Sigmoid colon (tissue), 7 donors: Measurements from ENCODE around the gene PELI3. TPM values are rescaled to one million over a fixed set of nuclear protein-coding genes. Genes with fewer than 3 reads are reported as not detected.

Experiments
- DNase-seq: peaks from one replicate; pipeline ENCODE4 v3.0.0-alpha.2; 2019
- H3K27ac ChIP-seq, 4 donors: fragments of 200-600 bp; sonication (generic); one replicate each; pipeline ENCODE4 v1.5.1; 2016 to 2019; ENCODE audit warnings: mild to moderate bottlenecking in 1 of 4
- H3K27me3 ChIP-seq, 3 donors: fragments of 200-600 bp; sonication (generic); one replicate each; pipeline ENCODE4 v1.5.1; 2019; ENCODE audit warnings: mild to moderate bottlenecking in 1 of 3
- H3K36me3 ChIP-seq, 4 donors: fragments of 200-600 bp; sonication (generic); one replicate each; pipeline ENCODE4 v1.5.1; 2016 to 2019
- H3K4me1 ChIP-seq, 4 donors: fragments of 200-600 bp; sonication (generic); one replicate each; pipeline ENCODE4 v1.5.1; 2017 to 2019
- H3K4me3 ChIP-seq, 4 donors: fragments of 200-600 bp; sonication (generic); one replicate each; pipeline ENCODE4 v1.5.1; 2017 to 2019; ENCODE audit warnings: mild to moderate bottlenecking in 2 of 4, moderate library complexity in 1 of 4
- H3K9me3 ChIP-seq, 4 donors: fragments of 200-600 bp in 3 of 4; sonication (generic) in 3 of 4; one replicate each; pipeline versions ENCODE4 v1.5.1 to v1.6.1; 2013 to 2019
- CTCF ChIP-seq, 4 experiments: fragments of 450-650 bp in 3 of 4; fragments of 200-600 bp in 1 of 4; IDR thresholded peaks; one replicate each; pipeline ENCODE4 v1.5.1; 2016 to 2019; ENCODE audit warnings: antibody characterized with exemption in 4 of 4, mild to moderate bottlenecking in 3 of 4, moderate library complexity in 2 of 4
- EP300 ChIP-seq, 4 donors: sonication (generic); formaldehyde crosslinking; IDR thresholded peaks; one replicate each; pipeline ENCODE4 v1.6.1; 2017; ENCODE audit warnings: antibody characterized with exemption in 4 of 4
- POLR2A ChIP-seq, 2 donors: fragments of 450-650 bp; IDR thresholded peaks; one replicate each; pipeline ENCODE4 v1.6.1; 2016; ENCODE audit warnings: antibody characterized with exemption in 2 of 2, mild to moderate bottlenecking in 2 of 2, moderate library complexity in 2 of 2
- POLR2AphosphoS5 ChIP-seq, 4 donors: sonication (generic); formaldehyde crosslinking; IDR thresholded peaks; one replicate each; pipeline ENCODE4 v1.6.1; 2017; ENCODE audit warnings: antibody characterized with exemption in 4 of 4
- WGBS, 2 donors: extraction: QIAGEN DNeasy Blood & Tissue Kit; methylation state at CpG; one replicate each; pipeline ENCODE4 v1.1.7; 2013; 5-methylcytosine and 5-hydroxymethylcytosine counted together
- intact Hi-C: fragments of 100-400 bp; cut with DNase I; formaldehyde crosslinking; loops from one replicate; pipeline ENCODE4 v1.15.1; 2023
- polyA plus RNA-seq, 3 donors: library from polyadenylated mRNA; stranded (reverse); fragments of 200-250 nt; gene quantifications; one replicate each; pipeline ENCODE4 v1.2.3, GENCODE V29; 2013
- small RNA-seq, 3 donors: library from RNA; depleted of rRNA; stranded (forward); fragments of <200 nt; gene quantifications; one replicate each; pipeline ENCODE3, GENCODE V24; 2016
- total RNA-seq, 4 donors: library from RNA; depleted of rRNA; stranded (reverse); fragments of >200 nt; gene quantifications; one replicate each; pipeline ENCODE4 v1.1.0, GENCODE V29; 2016
- donor health status: healthy with polysubstance abuse.
- donor health status: Bipolar disorder and iron deficiency.
- donor health status: healthy.

PELI3 gene
- total and polyA plus RNA-seq, 7 donors, result 5.0 to 26.4 (median 16.9) TPM

GRCh38 chr11:66523611-66524010 lies 56.9 kb downstream of the PELI3 start:
- no peak for DNase-seq
- no peak overlapping the region for H3K4me3 ChIP-seq
- intact Hi-C loops, result no loop called here
- no peaks in the 10 kb centered on the region for H3K4me1 ChIP-seq
- no peak for TF ChIP-seq EP300 (IDR thresholded peaks at IDR 0.05)
- no peak for TF ChIP-seq POLR2A (IDR thresholded peaks at IDR 0.05)
- no peak for TF ChIP-seq POLR2AphosphoS5 (IDR thresholded peaks at IDR 0.05)
- no peak for TF ChIP-seq CTCF (IDR thresholded peaks at IDR 0.05)
- 94 to 97% methylated on average over 11 of the region's 11 CpGs for WGBS, 2 donors
- H3K27me3 ChIP-seq, result no peaks in the 10 kb centered on the region
- H3K36me3 ChIP-seq, result peaks cover 14 to 80% (median 52%) of the 10 kb centered on the region in 4 donors
- no peak overlapping the region for H3K27ac ChIP-seq
- no peaks in the 10 kb centered on the region for H3K9me3 ChIP-seq

- H3K27ac ChIP-seq, result no peak overlapping the region
- intact Hi-C loops, result no loop called here
- H3K9me3 ChIP-seq, result no peaks in the 10 kb centered on the region
- TF ChIP-seq CTCF (IDR thresholded peaks at IDR 0.05) (no peak), POLR2A (IDR thresholded peaks at IDR 0.05) (no peak), EP300 (IDR thresholded peaks at IDR 0.05) (no peak), POLR2AphosphoS5 (IDR thresholded peaks at IDR 0.05) (no peak)
- no peaks in the 10 kb centered on the region for H3K27me3 ChIP-seq
- no peaks in the 10 kb centered on the region for H3K4me1 ChIP-seq
- no peak for DNase-seq
- H3K36me3 ChIP-seq, result peaks cover 14 to 80% (median 50%) of the 10 kb centered on the region in 4 donors
- WGBS, 2 donors, result 91 to 92% methylated on average over 10 of the region's 10 CpGs
- H3K4me3 ChIP-seq, result no peak overlapping the region
Measured at GRCh38 chr11:66524304-66525040, 57.8 kb downstream of the PELI3 start.

Small RNA genes within 50 kb of the gene (small RNA-seq; reads per million reads assigned to genes)
- 0 reads per million in 3 donors for gene RF00416

Other genes starting within 250 kb of the PELI3 start
- gene KLC2, start 209.2 kb upstream of the PELI3 start, total RNA-seq, result 10 to 100 TPM; 16.1 to 29.9 (median 24.1) TPM
- 10 to 100 TPM in 1 of 3 donors, 1 to 10 TPM in 2; 5.4 to 20.5 (median 6.5) TPM for gene KLC2, start 209.2 kb upstream of the PELI3 start, polyA plus RNA-seq
- 10 to 100 TPM; 65.4 to 93.7 (median 77.3) TPM for gene RAB1B, start 198.3 kb upstream of the PELI3 start, total RNA-seq
- 100 to 1,000 TPM; 196 to 286 (median 243) TPM for gene RAB1B, start 198.3 kb upstream of the PELI3 start, polyA plus RNA-seq
- 1 to 10 TPM in 1 of 4 donors, not detected in 3; 1.7 TPM for gene CNIH2, start 188.7 kb upstream of the PELI3 start, total RNA-seq
- gene CNIH2, start 188.7 kb upstream of the PELI3 start, polyA plus RNA-seq, result under 1 TPM in 1 of 3 donors, not detected in 2; 0.63 TPM
- 10 to 100 TPM; 43.5 to 72.4 (median 61.9) TPM for gene YIF1A, start 177.8 kb upstream of the PELI3 start, total RNA-seq
- 100 to 1,000 TPM in 1 of 3 donors, 10 to 100 TPM in 2; 30.3 to 104 (median 45.0) TPM for gene YIF1A, start 177.8 kb upstream of the PELI3 start, polyA plus RNA-seq
- under 1 TPM in 2 of 4 donors, not detected in 2; 0.27 to 0.36 TPM for gene TMEM151A, start 175.0 kb upstream of the PELI3 start, total RNA-seq
- under 1 TPM in 1 of 3 donors, not detected in 2; 0.36 TPM for gene TMEM151A, start 175.0 kb upstream of the PELI3 start, polyA plus RNA-seq
- gene CD248, start 149.9 kb upstream of the PELI3 start, total RNA-seq, result 10 to 100 TPM in 2 of 4 donors, 1 to 10 TPM in 2; 5.8 to 26.3 (median 13.0) TPM
- gene CD248, start 149.9 kb upstream of the PELI3 start, polyA plus RNA-seq, result 10 to 100 TPM in 1 of 3 donors, 1 to 10 TPM in 2; 1.2 to 13.7 (median 3.0) TPM
- 1 to 10 TPM in 3 of 4 donors, under 1 TPM in 1; 0.68 to 6.1 (median 2.4) TPM for gene RIN1, start 130.5 kb upstream of the PELI3 start, total RNA-seq
- gene RIN1, start 130.5 kb upstream of the PELI3 start, polyA plus RNA-seq, result 10 to 100 TPM in 1 of 3 donors, 1 to 10 TPM in 2; 2.4 to 10.2 (median 3.2) TPM
- 10 to 100 TPM; 20.2 to 36.2 (median 24.9) TPM for gene BRMS1, start 121.8 kb upstream of the PELI3 start, total RNA-seq
- gene BRMS1, start 121.8 kb upstream of the PELI3 start, polyA plus RNA-seq, result 10 to 100 TPM; 65.4 to 81.8 (median 72.1) TPM
- 10 to 100 TPM; 41.4 to 43.5 (median 43.1) TPM for gene B4GAT1, start 119.3 kb upstream of the PELI3 start, total RNA-seq
- gene B4GAT1, start 119.3 kb upstream of the PELI3 start, polyA plus RNA-seq, result 10 to 100 TPM in 1 of 3 donors, 1 to 10 TPM in 2; 4.2 to 17.4 (median 4.8) TPM
- under 1 TPM; 0.41 to 0.99 (median 0.63) TPM for gene SLC29A2, start 95.1 kb upstream of the PELI3 start, total RNA-seq
- 10 to 100 TPM in 1 of 3 donors, 1 to 10 TPM in 2; 2.4 to 28.0 (median 2.5) TPM for gene SLC29A2, start 95.1 kb upstream of the PELI3 start, polyA plus RNA-seq
- 1 to 10 TPM in 1 of 4 donors, under 1 TPM in 3; 0.49 to 2.5 (median 0.83) TPM for gene NPAS4, start 45.9 kb upstream of the PELI3 start, total RNA-seq
- under 1 TPM in 1 of 3 donors, not detected in 2; 0.19 TPM for gene NPAS4, start 45.9 kb upstream of the PELI3 start, polyA plus RNA-seq
- 10 to 100 TPM; 54.2 to 77.8 (median 61.3) TPM for gene MRPL11, start 28.1 kb upstream of the PELI3 start, total RNA-seq
- gene MRPL11, start 28.1 kb upstream of the PELI3 start, polyA plus RNA-seq, result 100 to 1,000 TPM in 1 of 3 donors, 10 to 100 TPM in 2; 60.6 to 110 (median 70.3) TPM
- gene DPP3, start 13.5 kb downstream of the PELI3 start, total RNA-seq, result 10 to 100 TPM in 1 of 4 donors, 1 to 10 TPM in 3; 5.1 to 15.5 (median 9.4) TPM
- gene DPP3, start 13.5 kb downstream of the PELI3 start, polyA plus RNA-seq, result 10 to 100 TPM; 33.0 to 86.5 (median 66.6) TPM
- 10 to 100 TPM; 50.2 to 91.4 (median 57.8) TPM for gene BBS1, start 43.7 kb downstream of the PELI3 start, total RNA-seq
- 10 to 100 TPM in 1 of 3 donors, 1 to 10 TPM in 2; 7.8 to 19.0 (median 9.0) TPM for gene BBS1, start 43.7 kb downstream of the PELI3 start, polyA plus RNA-seq
- 10 to 100 TPM in 1 of 4 donors, 1 to 10 TPM in 3; 6.8 to 12.2 (median 7.4) TPM for gene ZDHHC24, start 79.1 kb downstream of the PELI3 start, total RNA-seq
- 1 to 10 TPM; 1.8 to 8.7 (median 1.8) TPM for gene ZDHHC24, start 79.1 kb downstream of the PELI3 start, polyA plus RNA-seq
- under 1 TPM in 1 of 4 donors, not detected in 3; under 0.01 TPM for gene ACTN3, start 80.0 kb downstream of the PELI3 start, total RNA-seq
- gene ACTN3, start 80.0 kb downstream of the PELI3 start, polyA plus RNA-seq, result not detected
- gene CTSF, start 101.7 kb downstream of the PELI3 start, total RNA-seq, result 100 to 1,000 TPM; 121 to 170 (median 139) TPM
- 10 to 100 TPM in 2 of 3 donors, 1 to 10 TPM in 1; 3.5 to 16.5 (median 12.6) TPM for gene CTSF, start 101.7 kb downstream of the PELI3 start, polyA plus RNA-seq
- gene CCDC87, start 126.2 kb downstream of the PELI3 start, total RNA-seq, result under 1 TPM in 3 of 4 donors, not detected in 1; 0.14 to 0.71 (median 0.16) TPM
- gene CCDC87, start 126.2 kb downstream of the PELI3 start, polyA plus RNA-seq, result under 1 TPM in 1 of 3 donors, not detected in 2; 0.28 TPM
- 10 to 100 TPM; 26.0 to 43.1 (median 40.5) TPM for gene CCS, start 126.3 kb downstream of the PELI3 start, total RNA-seq
- 10 to 100 TPM; 33.0 to 48.8 (median 44.6) TPM for gene CCS, start 126.3 kb downstream of the PELI3 start, polyA plus RNA-seq
- gene RBM14, start 149.7 kb downstream of the PELI3 start, total RNA-seq, result 10 to 100 TPM; 23.7 to 51.8 (median 42.9) TPM
- gene RBM14, start 149.7 kb downstream of the PELI3 start, polyA plus RNA-seq, result 10 to 100 TPM; 10.8 to 54.0 (median 15.7) TPM
- 100 to 1,000 TPM in 1 of 4 donors, 10 to 100 TPM in 3; 76.5 to 101 (median 86.2) TPM for gene RBM4, start 171.8 kb downstream of the PELI3 start, total RNA-seq
- gene RBM4, start 171.8 kb downstream of the PELI3 start, polyA plus RNA-seq, result 100 to 1,000 TPM in 1 of 3 donors, 10 to 100 TPM in 2; 75.4 to 103 (median 98.8) TPM
- gene RBM4B, start 211.0 kb downstream of the PELI3 start, total RNA-seq, result 10 to 100 TPM; 14.0 to 30.7 (median 16.6) TPM
- gene RBM4B, start 211.0 kb downstream of the PELI3 start, polyA plus RNA-seq, result 10 to 100 TPM in 2 of 3 donors, 1 to 10 TPM in 1; 6.6 to 12.8 (median 10.4) TPM